ENCODE measurements around the gene PSMA7. TPM values are rescaled to one million over a fixed set of nuclear protein-coding genes. Genes with fewer than 3 reads are reported as not detected.

Gene PSMA7
- total and polyA plus RNA-seq, 2 of the 8 experiments (the other 6 are each of a cell fraction or from before 2014, with no cell fraction given): 361 to 648 TPM

GRCh38 chr20:62176866-62177265, 33.7 kb upstream of the PSMA7 start:
- Histone ChIP-seq H4K5ac (ENCODE audit: insufficient read length, low read depth, low read length) (no peak overlapping the region), H3K4me3 (ENCODE audit: extremely low read depth in 1 of 4, insufficient read depth in 2 of 4, low read depth in 3 of 4, low read length in 4 of 4) (no peak overlapping the region), H3K14ac (ENCODE audit: insufficient read length) (no peak overlapping the region), H2BK120ac (replicated peaks; ENCODE audit: low read depth, low read length) (no peak overlapping the region), H3K36me3 (ENCODE audit: control insufficient read depth in 2 of 4, insufficient read depth in 4 of 4, low read length in 3 of 4) (peaks cover 2 to 26% (median 13%) of the 10 kb centered on the region in 4 experiments; a peak in 6 of 8 replicates), H3K4me2 (ENCODE audit: insufficient read depth in 1 of 2, low read depth in 2 of 2, low read length in 2 of 2) (no peak overlapping the region), H3K4ac (replicated peaks; ENCODE audit: insufficient read length, low read depth, low read length) (no peak overlapping the region), H3K56ac (replicated peaks; ENCODE audit: insufficient read length, low read depth, low read length) (no peak overlapping the region), H3K9ac (replicated peaks in 1 of 4; ENCODE audit: extremely low read depth in 1 of 4, low read depth in 3 of 4, low read length in 3 of 4) (no peak overlapping the region), H2BK20ac (ENCODE audit: low read length) (no peak overlapping the region), H3K23me2 (ENCODE audit: low read depth, low read length) (no peaks in the 10 kb centered on the region), H4K8ac (ENCODE audit: extremely low read depth, insufficient read depth, low read length) (no peak overlapping the region), H3K79me1 (ENCODE audit: low read depth, low read length) (no peaks in the 10 kb centered on the region), H2BK12ac (ENCODE audit: low read depth, low read length) (no peak overlapping the region), H2BK15ac (ENCODE audit: low read length) (no peak overlapping the region), H3K4me1 (replicated peaks in 1 of 4; ENCODE audit: control insufficient read depth in 3 of 4, insufficient read depth in 4 of 4, low read length in 3 of 4) (no peaks in the 10 kb centered on the region; a peak in 1 of 7 replicates), H3K23ac (ENCODE audit: insufficient read length) (no peak overlapping the region), H3K9me3 (ENCODE audit: insufficient read depth in 2 of 2, low read depth in 1 of 2, low read length in 1 of 2) (no peaks in the 10 kb centered on the region), H3K27me3 (replicated peaks in 1 of 4; ENCODE audit: control insufficient read depth in 3 of 4, extremely low read depth in 1 of 4, insufficient read depth in 3 of 4, low read length in 3 of 4) (no peaks in the 10 kb centered on the region), H4K20me1 (replicated peaks in 1 of 2; ENCODE audit: control insufficient read depth in 1 of 2, insufficient read depth in 2 of 2, low read length in 2 of 2) (peaks cover 0 to 4% of the 10 kb centered on the region in 2 experiments), H2AK5ac (ENCODE audit: low read depth, low read length) (no peak overlapping the region), H3K79me2 (ENCODE audit: control insufficient read depth in 1 of 2, insufficient read depth in 2 of 2, low read length in 2 of 2) (no peaks in the 10 kb centered on the region), H3K27ac (ENCODE audit: low read depth, low read length) (no peak overlapping the region), H3K18ac (ENCODE audit: extremely low read depth, low read length) (no peak overlapping the region), H4K91ac (replicated peaks; ENCODE audit: insufficient read length, low read length) (no peak overlapping the region), H2BK5ac (ENCODE audit: low read depth, low read length) (no peak overlapping the region), H2AFZ (ENCODE audit: low read length) (no peak overlapping the region)
- TF ChIP-seq POLR2AphosphoS5 (IDR thresholded peaks at IDR 0.05; ENCODE audit: low read depth, low read length): 0 out of 2 replicates have a peak, but pooled peaks have one; percentile 12
- no peak for TF ChIP-seq SIN3A (conservative IDR thresholded peaks at IDR 0.05 in 1 of 2, IDR thresholded peaks at IDR 0.05 in 1 of 2; ENCODE audit: low read depth in 1 of 2, low read length in 2 of 2)
- CTCF ChIA-PET (ENCODE audit: partially characterized antibody): interaction anchor here (0.6 to 2.0 kb wide), 3 partner anchors 10 to 147 kb away, joined by 3 to 6 read pairs (median 4); no protein-coding TSS in a partner anchor
- WGBS, 2 experiments (ENCODE audit: extremely low coverage in 1 of 2, insufficient coverage in 1 of 2, insufficient read length in 1 of 2, insufficient replicate concordance in 2 of 2, low coverage in 1 of 2, low lambda C conversion rate in 2 of 2, missing lambda C conversion rate in 1 of 2): 90% methylated on average over 15 of the region's 15 CpGs; no CpG with 5 or more reads in 1 of the 2 experiments
- FAIRE-seq (no peak), DNase-seq (ENCODE audit: low read depth in 1 of 2, low spot score in 2 of 2) (no peak)
- POLR2A ChIA-PET (ENCODE audit: partially characterized antibody): interaction anchor here (0.6 kb wide), 1 partner anchor 181 kb away, joined by 3 read pairs; no protein-coding TSS in a partner anchor
